Vagina (tissue), 2 donors: ENCODE results near the gene RSU1. TPM values are rescaled to one million over a fixed set of nuclear protein-coding genes. Genes with fewer than 3 reads are reported as not detected.

ENCODE experiments used
- DNase-seq, 2 donors: peaks; one replicate each; pipeline ENCODE4 v3.0.0-alpha.2; 2017; ENCODE audit errors: extremely low spot score in 2 of 2
- H3K27ac ChIP-seq: fragments of 200-600 bp; sonication (generic); one replicate; pipeline ENCODE4 v1.5.1; 2019
- H3K27me3 ChIP-seq: fragments of 200-600 bp; sonication (generic); one replicate; pipeline ENCODE4 v1.5.1; 2019
- H3K36me3 ChIP-seq, 2 donors: fragments of 200-600 bp; sonication (generic); one replicate each; pipeline ENCODE4 v1.5.1; 2017 to 2019
- H3K4me1 ChIP-seq: fragments of 200-600 bp; sonication (generic); one replicate; pipeline ENCODE4 v1.5.1; 2019
- H3K4me3 ChIP-seq, 2 donors: fragments of 200-600 bp; sonication (generic); 1 replicate in 1 of 2; 2 replicates in 1 of 2; pipeline ENCODE4 v1.5.1; 2016 to 2019
- H3K9me3 ChIP-seq: fragments of 200-600 bp; sonication (generic); one replicate; pipeline ENCODE4 v1.5.1; 2019
- POLR2A ChIP-seq, 2 donors: fragments of 450-650 bp; IDR thresholded peaks; one replicate each; pipeline ENCODE4 v1.6.1; 2017; ENCODE audit warnings: antibody characterized with exemption in 2 of 2, mild to moderate bottlenecking in 2 of 2, moderate library complexity in 2 of 2
- POLR2AphosphoS5 ChIP-seq, 2 donors: sonication (generic); formaldehyde crosslinking; IDR thresholded peaks; one replicate each; pipeline ENCODE4 v1.9.0; 2017; ENCODE audit warnings: antibody characterized with exemption in 2 of 2, mild to moderate bottlenecking in 2 of 2, low read depth in 1 of 2; ENCODE audit not compliant: insufficient read depth in 1 of 2
- intact Hi-C: fragments of 100-400 bp; cut with DNase I; formaldehyde crosslinking; loops from one replicate; pipeline ENCODE4 v1.15.1; 2023
- total RNA-seq: library from RNA; depleted of rRNA; stranded (reverse); fragments of >200 nt; gene quantifications from one replicate; pipeline ENCODE4 v1.2.3, GENCODE V29; 2016
- TF ChIP-seq, protein P1 (sequence below), 3 experiments: fragments of 450-650 bp in 2 of 3; fragments of 200-600 bp in 1 of 3; sonication (generic) in 1 of 3; IDR thresholded peaks; one replicate each; pipeline ENCODE4 v1.5.1; 2017 to 2019; ENCODE audit warnings: antibody characterized with exemption in 3 of 3, mild to moderate bottlenecking in 2 of 3, moderate library complexity in 2 of 3

The RSU1 gene
- total RNA-seq, 1 donor from 2014 or later, result 50.3 TPM

DNA sequence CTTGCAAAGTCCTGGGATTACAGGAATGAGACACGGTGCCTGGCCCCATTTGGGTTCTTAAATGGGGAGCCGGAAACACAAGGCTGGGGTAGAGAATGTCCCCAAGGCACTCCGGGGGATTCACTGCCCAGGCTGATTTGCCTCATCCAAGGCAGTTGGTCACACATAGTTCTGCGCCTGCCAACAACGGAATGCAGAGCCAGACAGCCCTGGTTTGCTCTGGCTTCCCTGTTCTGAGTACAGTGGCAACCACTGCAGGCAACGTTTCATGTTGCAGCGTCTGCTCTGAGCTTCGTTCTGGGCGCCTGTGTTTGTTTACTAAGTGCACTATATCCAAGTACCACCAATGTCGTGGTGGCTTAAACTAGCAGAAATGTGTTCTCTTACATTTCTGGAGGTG lies 233.8 kb downstream of the RSU1 start:
- Histone ChIP-seq H3K27me3 (no peaks in the 10 kb centered on the region), H3K9me3 (no peaks in the 10 kb centered on the region), H3K4me3 (no peak overlapping the region), H3K36me3 (no peaks in the 10 kb centered on the region), H3K4me1 (no peaks in the 10 kb centered on the region), H3K27ac (no peak overlapping the region)
- DNase-seq, result no peak
- intact Hi-C loops, result no loop called here
- TF ChIP-seq, protein P1, sequence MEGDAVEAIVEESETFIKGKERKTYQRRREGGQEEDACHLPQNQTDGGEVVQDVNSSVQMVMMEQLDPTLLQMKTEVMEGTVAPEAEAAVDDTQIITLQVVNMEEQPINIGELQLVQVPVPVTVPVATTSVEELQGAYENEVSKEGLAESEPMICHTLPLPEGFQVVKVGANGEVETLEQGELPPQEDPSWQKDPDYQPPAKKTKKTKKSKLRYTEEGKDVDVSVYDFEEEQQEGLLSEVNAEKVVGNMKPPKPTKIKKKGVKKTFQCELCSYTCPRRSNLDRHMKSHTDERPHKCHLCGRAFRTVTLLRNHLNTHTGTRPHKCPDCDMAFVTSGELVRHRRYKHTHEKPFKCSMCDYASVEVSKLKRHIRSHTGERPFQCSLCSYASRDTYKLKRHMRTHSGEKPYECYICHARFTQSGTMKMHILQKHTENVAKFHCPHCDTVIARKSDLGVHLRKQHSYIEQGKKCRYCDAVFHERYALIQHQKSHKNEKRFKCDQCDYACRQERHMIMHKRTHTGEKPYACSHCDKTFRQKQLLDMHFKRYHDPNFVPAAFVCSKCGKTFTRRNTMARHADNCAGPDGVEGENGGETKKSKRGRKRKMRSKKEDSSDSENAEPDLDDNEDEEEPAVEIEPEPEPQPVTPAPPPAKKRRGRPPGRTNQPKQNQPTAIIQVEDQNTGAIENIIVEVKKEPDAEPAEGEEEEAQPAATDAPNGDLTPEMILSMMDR (IDR thresholded peaks at IDR 0.05), result no peak
- no peak for TF ChIP-seq POLR2AphosphoS5 (IDR thresholded peaks at IDR 0.05; ENCODE audit: insufficient read depth in 1 of 2, low read depth in 1 of 2)
- no peak for TF ChIP-seq POLR2A (IDR thresholded peaks at IDR 0.05)

DNA sequence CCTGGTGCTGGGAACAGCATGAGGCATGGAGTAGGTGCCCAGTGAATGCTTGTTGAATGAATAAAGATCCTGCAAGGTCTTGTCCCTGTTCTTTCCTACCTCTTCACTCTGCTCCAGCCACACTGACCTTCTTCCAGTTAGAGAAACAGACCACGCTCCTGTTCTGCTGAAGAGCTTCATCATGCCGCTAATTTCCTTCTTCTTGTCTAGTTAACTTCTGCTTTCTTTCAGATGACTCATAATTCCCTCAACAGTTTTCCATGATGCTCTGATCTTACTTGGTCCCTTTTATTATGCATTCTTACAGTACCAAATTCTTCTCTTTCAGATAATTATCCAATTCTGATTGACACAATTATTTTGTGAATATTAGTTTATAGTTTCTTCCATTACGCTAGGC lies 236.0 kb downstream of the RSU1 start:
- no peak overlapping the region for H3K27ac ChIP-seq
- no peaks in the 10 kb centered on the region for H3K36me3 ChIP-seq
- no peaks in the 10 kb centered on the region for H3K27me3 ChIP-seq
- H3K9me3 ChIP-seq, result no peaks in the 10 kb centered on the region
- no peaks in the 10 kb centered on the region for H3K4me1 ChIP-seq
- H3K4me3 ChIP-seq, result no peak overlapping the region
- no peak for TF ChIP-seq POLR2AphosphoS5 (IDR thresholded peaks at IDR 0.05; ENCODE audit: insufficient read depth in 1 of 2, low read depth in 1 of 2)
- TF ChIP-seq, protein P1 (IDR thresholded peaks at IDR 0.05), result no peak
- no peak for TF ChIP-seq POLR2A (IDR thresholded peaks at IDR 0.05)
- intact Hi-C loops, result no loop called here
- no peak for DNase-seq

DNA sequence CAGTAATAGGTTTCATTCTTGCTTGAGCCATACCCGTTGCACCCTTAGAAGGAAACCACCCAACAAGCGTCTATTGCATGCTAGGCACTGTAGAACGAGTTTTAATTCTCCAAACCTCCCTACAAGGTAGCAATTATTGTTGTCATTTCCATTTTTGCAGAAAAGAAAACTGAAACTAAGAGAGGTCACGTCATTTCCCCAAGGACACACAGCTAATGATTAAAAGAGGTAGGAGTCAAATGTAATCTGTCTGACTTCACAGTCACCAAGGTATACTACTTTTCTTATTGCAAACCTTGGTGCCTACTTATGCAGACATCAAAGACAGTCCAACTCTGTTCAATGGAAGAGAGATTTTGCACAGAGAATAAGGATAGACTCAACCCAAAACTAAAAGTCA lies 246.5 kb downstream of the RSU1 start:
- Histone ChIP-seq H3K9me3 (no peaks in the 10 kb centered on the region), H3K27me3 (no peaks in the 10 kb centered on the region), H3K4me3 (no peak overlapping the region), H3K36me3 (no peaks in the 10 kb centered on the region), H3K27ac (no peak overlapping the region), H3K4me1 (no peaks in the 10 kb centered on the region)
- intact Hi-C loops, result no loop called here
- no peak for DNase-seq
- TF ChIP-seq POLR2A (IDR thresholded peaks at IDR 0.05) (no peak), POLR2AphosphoS5 (IDR thresholded peaks at IDR 0.05; ENCODE audit: insufficient read depth in 1 of 2, low read depth in 1 of 2) (no peak)
- TF ChIP-seq, protein P1 (IDR thresholded peaks at IDR 0.05), result no peak

DNA sequence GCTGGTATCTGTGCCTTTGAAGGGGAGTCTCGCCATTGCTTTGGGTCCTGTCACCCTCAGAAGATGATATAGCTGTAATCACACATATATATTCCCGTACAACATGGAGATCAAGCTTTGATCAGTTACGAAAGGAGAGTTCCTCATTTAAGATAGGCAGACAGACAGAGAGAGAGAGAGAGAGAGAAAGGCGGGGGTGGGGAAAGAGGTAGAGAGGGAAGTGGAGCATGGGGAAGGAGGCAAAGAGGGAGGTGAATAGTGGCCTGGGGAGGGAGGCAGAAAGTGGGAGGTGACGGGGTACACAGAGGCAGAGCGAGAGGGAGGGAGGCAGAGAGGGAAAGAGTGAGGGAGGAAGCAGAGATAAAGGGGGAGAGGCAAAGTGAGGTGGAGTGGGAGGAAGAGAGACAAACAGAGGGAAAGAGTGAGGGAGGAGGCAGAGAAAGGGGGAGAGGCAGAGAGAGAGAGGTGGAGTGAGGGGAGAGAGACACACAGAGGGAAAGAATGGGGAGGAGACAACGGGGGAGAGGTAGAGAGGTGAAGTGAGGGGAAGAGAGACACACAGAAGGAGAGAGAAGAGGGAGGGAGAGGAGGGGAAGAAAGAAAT lies 250.9 kb downstream of the RSU1 start:
- Histone ChIP-seq H3K36me3 (no peaks in the 10 kb centered on the region), H3K4me3 (no peak overlapping the region), H3K27me3 (no peaks in the 10 kb centered on the region), H3K27ac (no peak overlapping the region), H3K9me3 (no peaks in the 10 kb centered on the region), H3K4me1 (no peaks in the 10 kb centered on the region)
- intact Hi-C loops, result no loop called here
- no peak for TF ChIP-seq POLR2A (IDR thresholded peaks at IDR 0.05)
- TF ChIP-seq, protein P1 (IDR thresholded peaks at IDR 0.05), result no peak
- no peak for DNase-seq

DNA sequence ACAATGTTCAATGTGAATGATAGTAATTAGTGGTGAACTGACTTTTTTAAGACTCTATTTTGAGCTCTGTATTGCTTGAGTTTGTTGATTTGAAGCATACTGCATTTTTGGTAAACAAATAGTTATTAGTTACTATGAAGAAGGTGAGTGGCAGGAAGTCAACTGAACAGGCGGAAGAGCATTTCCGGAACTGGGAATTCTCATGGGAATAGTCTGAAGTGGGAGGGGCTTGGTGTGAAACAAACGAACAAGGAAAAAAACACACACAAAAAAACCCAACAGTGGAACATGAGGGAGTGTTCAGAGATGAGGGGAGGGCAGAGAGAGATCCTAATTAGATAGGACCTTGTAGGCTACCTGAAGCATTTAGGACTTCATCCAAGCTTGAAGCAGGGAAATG lies 251.6 kb downstream of the RSU1 start:
- H3K27ac ChIP-seq, result no peak overlapping the region
- intact Hi-C loops, result no loop called here
- H3K4me1 ChIP-seq, result no peaks in the 10 kb centered on the region
- H3K4me3 ChIP-seq, result no peak overlapping the region
- no peaks in the 10 kb centered on the region for H3K27me3 ChIP-seq
- no peaks in the 10 kb centered on the region for H3K36me3 ChIP-seq
- no peak for DNase-seq
- TF ChIP-seq POLR2A (IDR thresholded peaks at IDR 0.05) (no peak), POLR2AphosphoS5 (IDR thresholded peaks at IDR 0.05; ENCODE audit: insufficient read depth in 1 of 2, low read depth in 1 of 2) (no peak)
- TF ChIP-seq, protein P1 (IDR thresholded peaks at IDR 0.05), result no peak
- H3K9me3 ChIP-seq, result no peaks in the 10 kb centered on the region
